SU-DHL-6 (cell line): Measurements from ENCODE around the gene LCOR.

Experiments
- EZH2phosphoT487 ChIP-seq: fragments of 200-600 bp; sonication (generic), shearing (Covaris generic); conservative IDR thresholded peaks from 2 replicates; pipeline ENCODE4 v1.6.1; 2018; ENCODE audit warnings: mild to moderate bottlenecking, antibody characterized with exemption, low read length, moderate library complexity, mixed read lengths
- TF ChIP-seq, protein P1 (sequence below): fragments of 200-600 bp; sonication (generic); IDR thresholded peaks from one replicate; pipeline ENCODE4 v1.5.1; 2017; ENCODE audit warnings: antibody characterized with exemption, mild to moderate bottlenecking, low read length, moderate library complexity; ENCODE audit not compliant: insufficient read depth, poor library complexity, severe bottlenecking

DNA sequence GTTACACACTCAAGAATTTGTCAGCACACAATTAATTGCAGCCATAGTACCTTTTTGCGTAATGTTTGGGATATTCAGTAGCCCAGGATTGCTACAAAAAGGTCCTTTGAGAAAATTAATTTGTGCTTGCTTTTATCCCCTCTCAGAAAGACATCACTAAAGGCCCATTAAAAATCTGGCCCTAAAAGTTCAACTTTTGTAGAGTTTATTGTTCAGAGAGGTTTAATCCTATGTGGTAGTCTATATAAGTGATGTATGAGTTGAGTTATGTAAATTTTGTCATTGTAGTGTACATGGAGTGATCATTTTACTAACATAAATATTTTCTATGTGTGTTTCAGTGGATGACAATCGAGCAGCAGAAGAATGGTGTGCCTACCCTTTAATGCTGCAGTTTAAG, 126.0 kb downstream of the LCOR start:
- TF ChIP-seq, protein P1, sequence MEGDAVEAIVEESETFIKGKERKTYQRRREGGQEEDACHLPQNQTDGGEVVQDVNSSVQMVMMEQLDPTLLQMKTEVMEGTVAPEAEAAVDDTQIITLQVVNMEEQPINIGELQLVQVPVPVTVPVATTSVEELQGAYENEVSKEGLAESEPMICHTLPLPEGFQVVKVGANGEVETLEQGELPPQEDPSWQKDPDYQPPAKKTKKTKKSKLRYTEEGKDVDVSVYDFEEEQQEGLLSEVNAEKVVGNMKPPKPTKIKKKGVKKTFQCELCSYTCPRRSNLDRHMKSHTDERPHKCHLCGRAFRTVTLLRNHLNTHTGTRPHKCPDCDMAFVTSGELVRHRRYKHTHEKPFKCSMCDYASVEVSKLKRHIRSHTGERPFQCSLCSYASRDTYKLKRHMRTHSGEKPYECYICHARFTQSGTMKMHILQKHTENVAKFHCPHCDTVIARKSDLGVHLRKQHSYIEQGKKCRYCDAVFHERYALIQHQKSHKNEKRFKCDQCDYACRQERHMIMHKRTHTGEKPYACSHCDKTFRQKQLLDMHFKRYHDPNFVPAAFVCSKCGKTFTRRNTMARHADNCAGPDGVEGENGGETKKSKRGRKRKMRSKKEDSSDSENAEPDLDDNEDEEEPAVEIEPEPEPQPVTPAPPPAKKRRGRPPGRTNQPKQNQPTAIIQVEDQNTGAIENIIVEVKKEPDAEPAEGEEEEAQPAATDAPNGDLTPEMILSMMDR: no peak
- no peak for TF ChIP-seq EZH2phosphoT487
